ENCODE measurements around the gene ARHGAP32.
"Not testable (repeated sequence)": the region's sequence is repeated elsewhere in the genome, so short reads cannot be mapped to it uniquely, and the experiment has no call there.

The ARHGAP32 gene

GRCh38 chr11:129018126-129018525 lies 174.0 kb downstream of the ARHGAP32 start:
- DNase-seq = no peak

- no peak for DNase-seq
These were observed 178.2 kb downstream of the ARHGAP32 start for GRCh38 chr11:129013737-129014475.

DNA sequence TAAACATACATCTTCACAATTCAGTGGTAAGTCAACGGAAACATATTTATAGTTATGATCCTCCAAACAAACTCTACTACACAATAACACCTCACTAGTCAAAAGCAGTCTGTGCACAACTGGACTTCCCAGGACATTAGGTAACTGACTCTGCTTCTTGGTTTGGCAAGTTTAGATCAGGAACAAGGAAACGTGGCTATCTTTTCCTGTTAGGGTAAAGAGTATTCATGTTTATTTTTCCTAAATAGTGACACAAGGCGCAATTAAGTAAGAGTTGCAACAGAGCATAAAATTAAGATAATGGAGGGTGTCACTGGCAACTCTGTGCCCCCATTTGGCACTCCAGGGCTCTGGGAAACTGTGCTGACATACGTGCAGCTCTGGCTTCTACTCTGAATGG lies 179.2 kb downstream of the ARHGAP32 start:
- DNase-seq = no peak

- no peak for DNase-seq
These were observed 186.0 kb downstream of the ARHGAP32 start for GRCh38 chr11:129006161-129006560.

- not testable (repeated sequence) for DNase-seq
These were observed 193.0 kb downstream of the ARHGAP32 start for GRCh38 chr11:128999165-128999564.

GRCh38 chr11:128988242-128988970 lies 203.7 kb downstream of the ARHGAP32 start:
- no peak for DNase-seq

DNA sequence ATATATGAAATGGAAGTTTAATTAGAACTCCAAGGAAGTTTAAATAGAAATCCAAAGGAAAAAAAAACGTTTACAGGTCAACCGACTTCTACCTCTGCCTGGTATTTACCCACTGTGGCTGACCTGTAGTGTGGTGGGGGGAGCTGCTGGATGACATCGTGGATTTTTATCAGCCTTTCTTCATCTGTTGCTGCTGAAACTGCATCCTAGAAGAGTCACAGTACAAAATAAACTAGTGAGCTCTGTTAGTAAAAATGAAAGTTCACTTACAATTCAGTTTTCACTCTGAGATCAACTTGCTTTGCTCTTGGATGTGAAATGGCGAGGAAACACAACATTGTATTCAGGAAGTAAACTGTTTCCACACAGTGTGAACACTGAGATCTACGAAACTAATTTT lies 206.2 kb downstream of the ARHGAP32 start:
- no peak for DNase-seq

GRCh38 chr11:128983023-128983422 lies 209.1 kb downstream of the ARHGAP32 start:
- no peak for DNase-seq

- DNase-seq = no peak
These were observed 210.9 kb downstream of the ARHGAP32 start for GRCh38 chr11:128981254-128981653.

DNA sequence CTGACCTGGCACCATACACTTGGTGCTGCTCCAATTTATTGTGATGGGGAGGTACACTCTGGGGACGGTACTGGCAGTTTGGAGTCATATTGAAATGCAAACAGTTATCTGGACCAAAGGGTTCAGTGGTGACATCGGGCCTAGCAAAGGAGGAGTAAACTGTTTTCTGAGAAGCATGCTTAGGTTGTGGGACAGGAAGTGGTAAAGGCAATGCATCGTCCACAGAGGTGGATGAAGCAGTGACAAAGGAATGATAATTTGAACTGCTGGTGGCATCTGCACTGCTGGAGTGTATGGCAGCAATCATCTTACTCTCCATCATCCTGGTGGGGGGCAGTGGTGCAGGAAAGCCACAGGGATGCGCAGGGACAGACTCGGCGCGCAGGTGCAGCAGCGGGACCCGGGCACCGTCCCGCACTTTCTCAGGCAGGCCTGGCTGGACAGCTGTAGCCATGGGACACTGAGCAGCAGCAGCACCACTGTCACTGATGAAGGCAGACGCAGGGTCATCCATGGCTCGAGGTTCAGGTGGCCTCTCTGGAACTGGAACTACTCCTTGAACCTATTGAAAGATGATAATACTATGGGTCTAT lies 221.4 kb downstream of the ARHGAP32 start:
- no peak for DNase-seq

GRCh38 chr11:128968916-128969315 lies 223.2 kb downstream of the ARHGAP32 start:
- DNase-seq = no peak

DNA sequence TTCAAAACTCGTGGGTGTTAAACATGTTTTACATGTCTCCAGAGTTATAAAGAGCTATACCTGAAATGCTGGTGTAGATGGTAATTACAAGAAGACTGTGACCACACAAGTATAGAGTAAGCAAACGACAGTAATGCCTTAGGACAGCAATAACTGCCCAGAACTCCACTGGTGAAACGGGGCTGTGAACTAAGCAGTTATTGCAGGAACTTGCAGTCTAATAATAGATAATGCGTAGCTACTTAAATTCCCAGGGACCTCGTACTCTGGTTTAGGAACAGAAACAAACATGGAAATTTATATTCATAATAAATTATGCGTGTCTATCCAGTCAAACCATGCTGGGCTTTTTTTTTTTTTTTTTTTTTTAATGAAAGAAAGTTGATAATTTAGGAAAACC lies 224.5 kb downstream of the ARHGAP32 start:
- DNase-seq = no peak

GRCh38 chr11:128965485-128965884 lies 226.6 kb downstream of the ARHGAP32 start:
- DNase-seq = no peak

GRCh38 chr11:128964463-128964930 lies 227.6 kb downstream of the ARHGAP32 start:
- no peak for DNase-seq

GRCh38 chr11:128963744-128964325 lies 228.3 kb downstream of the ARHGAP32 start:
- no peak for DNase-seq

DNA sequence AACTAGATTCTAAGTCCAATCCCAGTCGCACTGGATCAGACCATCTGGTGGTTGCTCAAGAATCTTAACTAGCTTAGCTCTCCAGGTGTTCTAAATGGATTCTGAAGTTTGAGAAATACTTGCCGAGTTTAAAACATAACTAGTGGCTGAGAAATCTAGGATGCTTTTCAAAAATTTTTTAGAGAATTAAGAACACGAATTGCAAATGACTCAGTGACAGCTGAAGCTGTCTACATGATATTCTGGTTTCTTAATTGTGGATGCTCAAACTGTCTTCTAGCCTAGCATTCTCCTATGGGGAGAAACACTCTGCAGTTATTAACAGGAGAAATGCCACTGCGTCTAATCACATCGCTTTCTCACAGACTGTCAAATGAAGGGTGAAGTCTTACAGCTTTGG lies 229.2 kb downstream of the ARHGAP32 start:
- DNase-seq = no peak

- DNase-seq = no peak
These were observed 230.5 kb downstream of the ARHGAP32 start for GRCh38 chr11:128961645-128962044.

- DNase-seq = no peak
These were observed 235.0 kb downstream of the ARHGAP32 start for GRCh38 chr11:128957202-128957482.

- peak; percentile 8 for DNase-seq
These were observed 235.5 kb downstream of the ARHGAP32 start for GRCh38 chr11:128956401-128957201.

DNA sequence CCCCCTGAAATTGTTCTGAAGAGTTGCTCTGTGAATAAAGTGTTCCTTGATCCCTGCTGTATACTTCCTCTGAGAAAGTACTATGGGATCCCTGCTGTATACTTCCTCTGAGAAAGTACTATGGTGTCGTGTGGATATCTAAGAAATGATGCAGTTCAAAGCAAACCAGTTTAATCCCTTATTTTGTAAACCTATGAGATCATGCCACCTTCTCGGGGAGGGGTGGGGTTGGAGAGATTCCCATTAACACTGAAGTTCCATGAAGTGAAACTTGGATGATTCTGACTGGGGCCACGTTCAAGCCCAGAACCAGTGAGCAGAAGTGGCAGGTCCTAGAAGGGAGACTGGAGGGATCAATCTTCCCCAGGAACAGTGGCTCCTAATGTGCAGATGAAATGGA lies 236.5 kb downstream of the ARHGAP32 start:
- no peak for DNase-seq

DNA sequence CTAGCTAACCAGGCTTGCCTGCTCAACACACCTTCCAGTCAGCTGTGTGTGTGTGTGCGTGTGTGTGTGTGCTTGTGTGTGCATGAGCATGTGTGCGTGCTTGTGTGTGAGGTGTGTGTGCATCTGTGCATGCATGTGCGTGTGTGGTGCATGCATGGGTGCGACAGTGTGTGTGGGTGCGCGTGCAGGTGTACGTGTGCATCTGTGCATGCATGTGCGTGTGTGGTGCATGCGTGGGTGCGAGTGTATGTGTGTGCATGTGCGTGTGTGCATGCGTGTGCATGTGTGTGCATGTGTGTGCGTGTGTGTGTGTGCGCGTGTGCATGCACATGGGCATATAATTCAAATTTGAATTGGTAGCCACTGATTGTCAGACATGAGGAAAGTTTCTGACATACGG lies 239.0 kb downstream of the ARHGAP32 start:
- DNase-seq = no peak

- no peak for DNase-seq
These were observed 242.2 kb downstream of the ARHGAP32 start for GRCh38 chr11:128949791-128950454.

All from NCI-H187 treated with DMSO at 0.1 percent for 48 hours (cell line).